ENCODE data around the gene IL22RA1. TPM values are rescaled to one million over a fixed set of nuclear protein-coding genes. Genes with fewer than 3 reads are reported as not detected.

Gene IL22RA1, protein sequence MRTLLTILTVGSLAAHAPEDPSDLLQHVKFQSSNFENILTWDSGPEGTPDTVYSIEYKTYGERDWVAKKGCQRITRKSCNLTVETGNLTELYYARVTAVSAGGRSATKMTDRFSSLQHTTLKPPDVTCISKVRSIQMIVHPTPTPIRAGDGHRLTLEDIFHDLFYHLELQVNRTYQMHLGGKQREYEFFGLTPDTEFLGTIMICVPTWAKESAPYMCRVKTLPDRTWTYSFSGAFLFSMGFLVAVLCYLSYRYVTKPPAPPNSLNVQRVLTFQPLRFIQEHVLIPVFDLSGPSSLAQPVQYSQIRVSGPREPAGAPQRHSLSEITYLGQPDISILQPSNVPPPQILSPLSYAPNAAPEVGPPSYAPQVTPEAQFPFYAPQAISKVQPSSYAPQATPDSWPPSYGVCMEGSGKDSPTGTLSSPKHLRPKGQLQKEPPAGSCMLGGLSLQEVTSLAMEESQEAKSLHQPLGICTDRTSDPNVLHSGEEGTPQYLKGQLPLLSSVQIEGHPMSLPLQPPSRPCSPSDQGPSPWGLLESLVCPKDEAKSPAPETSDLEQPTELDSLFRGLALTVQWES
- total RNA-seq = not detected in 2 replicates

DNA sequence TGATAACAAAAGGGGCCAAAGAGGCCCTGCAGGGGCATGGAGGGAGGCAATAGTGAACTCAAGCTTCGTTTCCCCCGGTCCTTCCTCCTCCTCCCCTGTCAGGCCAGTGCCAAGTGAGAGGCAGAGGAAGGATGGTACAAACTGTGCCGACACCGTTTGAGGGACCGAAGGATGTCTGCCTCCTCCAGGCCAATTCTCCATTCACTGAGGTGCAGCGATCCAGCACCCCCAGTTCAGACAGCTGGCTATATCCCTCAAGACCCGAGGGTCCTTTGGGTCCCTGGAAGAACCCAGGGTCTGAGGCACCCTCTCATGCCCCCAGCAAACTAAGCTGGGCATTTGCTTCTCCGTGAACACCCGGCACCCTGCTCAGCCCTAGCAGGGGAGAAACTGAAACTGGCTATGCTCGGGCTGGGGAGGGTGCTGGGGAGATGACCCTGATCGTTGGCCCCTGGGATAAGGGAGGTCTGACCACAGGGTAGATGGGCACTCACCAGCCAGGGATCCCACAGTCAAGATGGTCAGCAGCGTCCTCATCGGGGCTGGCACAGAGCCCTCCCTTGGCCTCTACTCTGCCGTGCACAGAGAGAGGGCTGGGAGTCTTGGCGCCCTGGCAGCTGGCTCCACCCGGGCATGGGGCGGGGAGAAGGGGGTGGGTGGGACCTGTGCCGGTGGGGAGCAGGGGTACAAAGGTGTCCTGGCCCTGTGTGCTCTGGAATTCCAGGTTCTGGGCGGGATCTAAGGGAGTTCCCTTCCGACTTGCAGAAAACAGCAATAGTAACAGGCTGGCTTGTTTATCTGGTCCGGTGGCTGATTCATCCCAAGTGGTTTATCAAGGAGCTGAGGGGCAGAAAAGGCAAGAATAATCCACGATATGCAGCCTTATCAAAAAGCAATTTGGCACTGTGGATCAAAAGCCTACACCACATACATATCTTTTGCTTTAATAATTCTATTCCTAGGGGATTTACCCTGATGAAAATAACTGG lies at the start of gene IL22RA1:
Gene IL22RA1 (minus strand): TSS at position 595 of the 989 bp plus-strand sequence. CDS start 58 bp downstream, at position 537.
- DNase-seq (ENCODE audit: low read depth in 2 of 2) = no peak

DNA sequence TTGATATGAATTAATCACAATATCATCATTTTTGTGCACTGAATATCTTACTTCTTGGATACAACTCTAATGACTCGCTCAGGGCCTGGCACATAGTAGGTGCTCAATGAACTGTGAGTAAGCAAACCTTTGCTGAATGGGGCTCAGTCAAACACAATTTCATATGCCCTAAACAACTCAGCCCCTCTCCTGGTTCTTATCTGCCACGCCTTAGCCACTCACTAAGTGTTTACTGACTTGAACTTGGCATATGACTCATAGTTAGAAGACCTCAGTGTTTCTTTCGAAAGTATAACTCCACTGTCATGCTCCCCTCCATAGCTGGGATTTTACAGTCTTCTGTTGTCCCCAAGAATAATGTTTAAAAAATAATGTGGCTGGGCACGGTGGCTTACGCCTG lies 48.9 kb upstream of the IL22RA1 start:
- peak in 1 of 2 donors; percentile 60 for DNase-seq (ENCODE audit: low read depth in 2 of 2)

DNA sequence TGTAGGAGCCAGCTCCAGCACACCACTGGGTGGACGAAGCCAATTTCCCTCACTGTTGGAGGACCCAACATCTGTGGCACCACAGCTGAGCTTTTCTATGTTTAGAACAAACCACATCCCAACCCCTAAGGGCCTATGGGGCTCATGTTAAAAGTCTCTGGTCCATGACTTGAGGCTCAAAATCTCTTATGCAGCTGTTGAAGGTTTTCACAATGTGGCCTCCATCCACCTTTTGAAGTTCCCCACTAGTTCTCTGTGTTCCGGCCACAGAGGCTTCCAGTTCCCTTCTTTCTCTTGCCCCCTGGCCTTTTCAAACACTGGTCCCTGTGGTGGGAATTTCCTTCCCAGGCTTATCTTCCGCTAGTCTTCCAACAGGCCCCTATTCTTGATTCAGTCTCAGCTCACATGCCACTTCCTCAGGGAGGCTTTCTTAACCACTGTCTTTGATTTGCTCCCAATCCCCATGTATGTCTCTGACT lies 48.1 kb upstream of the IL22RA1 start:
- no peak for DNase-seq (ENCODE audit: low read depth in 2 of 2)

DNA sequence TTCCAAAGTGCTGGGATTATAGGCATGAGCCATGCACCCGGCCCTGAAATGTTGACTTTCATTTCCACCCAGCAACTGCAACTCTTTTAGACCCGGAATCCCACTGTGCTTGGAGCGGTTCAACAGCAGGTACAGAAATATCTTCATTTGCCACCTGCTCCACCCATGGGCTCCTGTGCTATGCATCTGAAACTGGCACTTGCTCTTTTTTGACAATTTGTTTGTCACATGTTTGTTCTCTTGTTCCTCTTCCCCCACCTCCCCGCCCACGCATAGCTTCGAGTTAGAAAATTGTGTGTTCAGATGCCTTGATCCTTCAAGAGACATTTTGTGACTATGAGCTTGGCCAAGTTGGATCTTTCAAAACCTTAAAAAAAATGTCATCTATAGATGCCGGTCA lies 46.6 kb upstream of the IL22RA1 start:
- DNase-seq (ENCODE audit: low read depth in 2 of 2) = no peak

DNA sequence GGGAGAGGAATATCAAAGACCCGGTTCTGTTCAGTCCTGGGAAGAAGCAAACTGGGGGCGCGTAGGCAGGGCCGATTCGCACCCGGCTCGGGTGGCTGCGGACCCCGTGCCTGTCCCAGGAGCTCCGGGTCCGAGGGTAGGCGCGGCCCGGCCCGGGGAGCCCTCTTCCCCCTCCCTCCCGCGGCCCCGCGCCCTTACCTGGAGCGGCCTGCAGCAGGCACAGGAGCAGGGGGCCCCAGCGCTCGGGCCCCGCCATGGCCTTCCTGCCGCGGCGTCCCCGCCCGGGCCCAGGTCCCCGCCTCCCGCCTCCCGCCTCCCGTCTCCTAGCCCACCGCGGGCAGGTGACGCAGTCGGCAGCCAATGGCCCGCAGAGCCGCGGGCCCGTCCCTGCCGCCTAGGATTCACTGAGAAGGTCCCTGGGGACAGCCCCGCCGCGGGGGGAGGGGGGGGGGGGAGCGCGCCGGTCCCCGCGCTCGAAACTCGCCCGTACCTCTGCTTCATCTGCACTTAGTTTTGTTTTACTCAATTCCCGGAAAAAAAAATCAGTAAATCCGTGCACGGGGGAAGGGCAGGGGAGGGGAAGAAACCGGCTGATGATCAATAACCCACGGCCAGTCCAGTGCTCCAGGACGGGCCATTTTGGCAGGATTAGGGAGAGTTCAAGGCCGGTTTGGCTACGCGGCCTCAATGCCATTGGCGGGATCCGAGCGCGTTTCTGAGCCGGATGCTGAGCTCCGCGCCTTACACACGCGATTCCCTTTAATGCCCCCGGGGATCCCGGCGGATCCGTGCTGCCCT lies 44.3 kb upstream of the IL22RA1 start, which contains the start of gene IFNLR1:
Gene IFNLR1 (minus strand): TSS at position 297 of the 798 bp plus-strand sequence. CDS start 41 bp downstream, at position 256.
- no peak for DNase-seq (ENCODE audit: low read depth in 2 of 2)

DNA sequence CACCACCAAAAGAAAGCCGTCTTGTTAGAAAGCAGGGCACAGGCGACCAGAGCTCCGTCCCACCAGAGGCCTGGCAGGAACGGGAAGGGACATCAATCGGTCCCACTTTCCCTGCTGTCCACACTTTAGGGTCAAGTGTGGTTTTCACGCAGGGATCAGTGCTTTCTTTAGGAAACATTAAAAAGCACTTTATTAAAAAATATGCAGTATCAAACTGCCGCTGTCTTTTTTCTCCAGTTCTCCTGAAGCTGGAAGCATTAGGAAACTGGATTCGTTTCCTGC lies 43.7 kb upstream of the IL22RA1 start:
- DNase-seq (ENCODE audit: low read depth in 2 of 2) = no peak

DNA sequence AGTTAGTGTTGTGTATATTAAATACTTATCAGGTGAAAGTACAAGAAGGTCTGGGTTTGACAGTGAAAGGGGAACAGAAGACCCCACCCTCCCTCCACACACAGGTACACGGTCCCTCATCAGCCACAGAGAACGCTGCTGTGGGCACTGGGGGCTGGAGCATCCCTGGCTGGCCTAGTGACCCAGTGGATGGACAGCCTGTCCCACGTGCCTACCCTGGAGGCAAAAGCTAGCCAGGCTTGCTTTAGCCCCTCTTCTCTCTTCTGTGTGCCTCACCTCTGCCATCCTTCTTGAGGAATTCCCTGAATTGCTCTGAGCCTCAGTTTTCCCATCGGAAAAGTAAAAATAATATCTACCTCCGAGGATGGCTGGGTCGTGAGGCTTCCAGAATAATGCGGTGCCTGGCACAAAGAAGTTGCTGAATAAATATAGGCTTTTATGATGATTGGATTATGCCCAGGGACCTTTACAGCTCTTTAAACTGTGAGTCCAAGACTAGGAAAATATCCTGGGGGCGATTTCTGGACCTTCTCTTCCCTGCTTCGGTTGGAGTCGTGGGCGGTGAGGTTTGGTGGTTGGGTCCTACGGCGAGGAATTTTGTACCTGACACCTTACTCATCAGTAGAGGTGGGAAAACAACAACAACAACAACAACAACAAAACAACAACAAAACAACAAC lies 43.2 kb upstream of the IL22RA1 start:
- no peak for DNase-seq (ENCODE audit: low read depth in 2 of 2)

DNA sequence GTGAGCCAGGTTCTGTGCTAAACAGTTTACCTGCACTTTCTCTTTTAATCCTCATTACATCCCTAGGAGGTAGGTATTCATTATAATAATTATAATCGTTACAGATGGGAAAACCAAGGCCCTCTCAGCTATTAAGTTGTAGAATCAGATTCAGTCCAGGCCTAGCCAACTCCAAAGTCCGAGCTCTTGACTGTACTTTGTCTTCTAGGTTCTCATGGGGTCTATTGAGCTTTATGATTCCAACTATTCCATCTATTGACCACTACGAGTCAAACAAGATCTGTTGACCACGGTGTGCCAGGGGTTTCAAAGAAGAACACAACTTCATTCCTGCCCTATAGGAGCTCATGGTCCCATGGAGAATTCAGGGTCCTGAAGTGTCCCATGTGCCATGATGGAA lies 42.1 kb upstream of the IL22RA1 start:
- no peak for DNase-seq (ENCODE audit: low read depth in 2 of 2)

DNA sequence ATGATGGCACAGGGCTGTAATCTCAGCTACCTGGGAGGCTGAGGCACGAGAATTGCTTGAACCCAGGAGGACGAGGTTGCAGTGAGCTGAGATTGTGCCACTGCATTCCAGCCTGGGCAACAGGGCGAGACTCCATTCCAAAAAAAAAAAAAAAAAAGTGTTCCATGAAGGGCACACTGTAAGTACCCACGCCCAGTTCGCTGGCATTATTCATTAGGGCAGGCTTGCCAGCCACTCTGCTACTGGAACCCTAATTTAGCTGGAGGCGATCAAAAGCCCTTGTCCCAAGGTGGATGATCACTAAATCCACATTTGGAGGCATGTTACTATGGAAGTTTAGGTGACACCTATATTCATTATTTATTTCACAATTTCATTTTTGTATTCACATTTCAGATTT lies 39.1 kb upstream of the IL22RA1 start:
- no peak for DNase-seq (ENCODE audit: low read depth in 2 of 2)

DNA sequence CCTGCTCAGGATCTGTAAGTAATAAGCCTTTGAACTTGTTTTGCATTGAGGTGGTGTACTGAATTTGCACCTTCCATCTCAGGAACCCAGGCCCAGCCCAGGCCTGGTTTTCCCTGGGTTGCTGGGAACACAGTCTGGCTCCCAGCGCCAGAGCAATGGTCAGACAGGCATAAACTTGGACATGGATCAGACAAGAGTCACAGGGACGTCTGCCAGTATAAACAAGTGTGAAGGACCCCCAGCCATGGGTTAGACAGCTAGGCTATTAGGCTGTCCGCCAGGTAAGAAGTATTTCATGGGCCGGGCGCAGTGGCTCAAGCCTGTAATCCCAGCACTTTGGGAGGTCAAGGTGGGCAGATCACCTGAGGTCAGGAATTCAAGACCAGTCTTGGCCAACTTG lies 38.7 kb upstream of the IL22RA1 start:
- no peak for DNase-seq (ENCODE audit: low read depth in 2 of 2)

DNA sequence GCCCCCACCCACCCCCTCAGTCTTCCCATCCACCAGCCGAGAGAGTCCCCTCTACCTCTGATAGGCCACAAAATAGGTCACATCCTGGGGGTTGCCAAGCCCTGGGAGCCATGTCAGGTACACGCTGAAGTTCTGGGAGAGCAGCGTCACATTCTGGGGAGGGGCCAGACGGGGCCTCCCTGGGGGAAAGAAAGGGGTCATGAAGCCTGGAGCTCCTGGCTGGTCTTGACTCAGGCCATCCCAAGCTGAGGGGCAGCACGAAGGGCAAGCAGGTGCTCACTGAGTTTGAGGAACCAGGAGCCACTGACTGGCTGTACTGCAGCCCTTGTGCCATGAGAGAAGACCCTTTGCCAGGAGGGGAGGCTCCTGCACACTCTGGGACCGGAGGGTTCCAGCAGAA lies 37.7 kb upstream of the IL22RA1 start:
- no peak for DNase-seq (ENCODE audit: low read depth in 2 of 2)

DNA sequence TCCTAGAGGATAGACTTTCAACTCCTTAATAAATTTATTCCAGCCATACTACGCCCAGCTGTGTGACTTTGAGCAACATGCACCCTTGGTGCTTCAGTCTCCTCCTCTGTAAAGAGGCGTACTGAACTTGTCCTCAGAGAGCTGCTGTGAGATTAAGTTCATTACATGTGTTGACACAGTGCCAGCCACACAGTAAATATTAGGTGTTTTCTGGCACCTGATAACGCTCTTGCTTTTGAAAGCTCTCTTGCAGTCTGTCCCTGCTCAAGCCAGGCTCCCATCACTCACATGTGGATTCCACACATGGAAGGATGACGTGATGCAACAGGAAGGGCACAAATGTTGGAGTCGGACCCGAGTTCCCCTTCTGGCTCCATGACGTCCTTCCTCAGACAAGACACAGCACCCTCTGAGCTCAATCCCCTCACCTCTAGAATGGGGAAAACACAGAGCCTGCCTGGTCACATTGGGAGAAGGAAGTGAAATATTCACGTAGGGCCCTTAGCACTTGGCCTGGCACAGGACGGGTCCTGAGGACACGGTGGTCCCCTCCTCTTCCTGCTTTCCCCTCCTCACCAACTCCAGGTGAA lies 36.4 kb upstream of the IL22RA1 start:
- DNase-seq (ENCODE audit: low read depth in 2 of 2) = no peak

DNA sequence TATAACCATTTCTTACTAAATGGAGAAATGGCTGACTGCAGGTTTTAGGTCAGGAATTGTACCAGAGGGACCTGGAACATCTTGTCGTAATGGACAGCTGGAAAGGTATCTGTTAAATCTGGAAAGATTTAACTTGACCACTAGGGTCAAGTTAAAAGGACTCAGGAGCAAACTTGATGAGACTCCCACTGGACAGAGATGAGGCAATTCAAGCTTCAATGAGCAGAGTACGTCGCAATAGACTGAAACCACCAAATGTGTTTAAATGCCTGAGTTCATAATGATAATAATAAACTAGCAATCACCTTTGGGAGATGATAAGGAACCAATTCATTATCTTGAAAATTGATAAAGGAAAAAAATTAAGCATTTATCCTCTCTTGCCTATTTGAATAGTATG lies 35.5 kb upstream of the IL22RA1 start:
- DNase-seq (ENCODE audit: low read depth in 2 of 2) = no peak

DNA sequence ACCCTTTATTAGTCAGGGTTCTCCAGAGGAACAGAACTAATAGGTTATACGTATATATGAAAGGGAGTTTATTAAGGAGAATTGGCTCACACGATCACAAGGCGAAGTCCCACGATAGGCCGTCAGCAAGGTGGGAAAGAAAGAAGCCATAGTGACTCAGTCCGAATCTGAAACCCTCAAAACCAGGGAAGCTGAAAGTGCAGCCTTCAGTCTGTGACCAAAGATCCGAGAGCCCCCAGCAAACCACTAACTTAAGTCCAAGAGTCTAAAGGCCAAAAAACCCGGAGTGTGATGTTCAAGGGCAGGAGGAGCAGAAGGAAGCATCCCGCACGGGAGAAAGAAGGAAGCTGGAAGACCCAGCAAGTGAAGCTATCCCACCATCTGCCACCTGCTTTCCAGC lies 34.2 kb upstream of the IL22RA1 start:
- DNase-seq (ENCODE audit: low read depth in 2 of 2) = no peak

DNA sequence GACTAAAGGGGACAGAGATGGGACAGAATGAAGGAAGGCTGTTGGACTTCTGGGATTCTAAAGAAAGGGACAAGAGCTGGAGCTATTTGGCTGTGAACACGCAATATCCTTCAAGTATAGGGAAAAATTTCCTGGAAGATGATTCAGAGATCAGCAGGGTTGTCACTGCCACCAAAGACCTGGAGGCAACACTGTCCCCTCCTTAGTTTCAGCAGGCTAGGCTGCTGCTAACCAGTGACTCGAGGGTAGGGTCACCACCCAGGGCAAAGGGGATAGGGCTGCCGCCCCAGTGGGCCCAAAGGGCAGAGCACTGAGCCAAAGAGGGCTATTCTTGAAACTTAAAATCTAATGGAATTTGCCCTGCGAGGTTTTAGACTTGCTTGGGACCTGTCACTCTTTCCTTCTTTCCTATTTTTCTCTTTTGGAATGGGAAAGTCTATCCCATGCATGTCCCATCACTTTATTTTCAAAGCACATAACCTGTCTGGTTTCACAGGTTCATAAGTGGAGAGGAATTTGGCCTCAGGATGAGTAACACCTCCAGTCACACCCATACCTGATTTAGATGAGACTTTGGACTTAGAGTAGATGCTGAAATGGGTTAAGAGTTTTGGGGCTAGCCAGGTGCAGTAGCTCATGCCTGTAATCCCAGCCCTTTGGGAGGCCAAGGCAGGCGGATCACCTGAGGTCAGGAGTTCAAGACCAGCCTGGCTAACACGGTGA lies 32.3 kb upstream of the IL22RA1 start:
- DNase-seq (ENCODE audit: low read depth in 2 of 2) = no peak

DNA sequence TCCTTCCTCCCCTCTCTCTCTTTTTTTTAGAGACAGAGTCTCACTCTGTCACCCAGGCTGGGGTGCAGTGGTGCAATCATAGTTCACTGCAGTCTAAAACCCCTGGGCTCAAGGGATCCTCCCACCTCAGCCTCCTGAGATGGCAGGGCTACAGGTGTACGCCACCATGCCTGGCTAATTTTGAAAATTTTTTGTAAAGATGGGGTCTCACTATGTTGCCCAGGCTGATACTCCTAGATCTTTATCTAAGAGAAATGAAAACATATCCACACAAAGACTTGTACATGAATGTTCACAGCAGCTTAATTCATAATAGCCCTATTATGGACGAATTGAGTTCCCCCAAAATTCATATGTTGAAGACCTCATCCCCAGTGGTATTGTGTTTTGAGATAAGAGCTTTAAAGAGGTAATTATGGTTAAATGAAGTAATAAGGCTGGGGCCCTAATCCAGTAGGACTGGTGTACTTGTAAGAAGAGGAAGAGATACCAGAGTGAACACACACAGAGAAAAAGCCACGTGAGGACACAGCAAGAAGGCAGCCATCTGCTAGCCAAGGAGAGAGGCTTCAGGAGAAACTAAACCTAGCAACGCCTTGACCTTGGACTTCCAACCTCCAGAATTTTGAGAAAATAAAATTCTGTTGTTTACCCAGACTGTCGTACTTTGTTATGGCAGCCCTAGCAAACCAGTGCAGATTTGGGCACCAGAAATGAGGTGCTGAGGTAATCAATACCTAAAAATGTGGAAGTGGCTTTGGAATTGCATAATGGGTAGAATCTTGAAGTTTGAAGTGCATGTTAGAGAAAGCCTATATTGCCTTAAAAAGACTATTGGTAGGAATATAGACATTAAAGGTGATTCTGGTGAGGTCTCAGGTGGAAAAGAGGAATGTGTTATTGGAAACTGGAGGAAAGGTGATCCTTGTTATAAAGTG lies 31.0 kb upstream of the IL22RA1 start:
- DNase-seq (ENCODE audit: low read depth in 2 of 2) = no peak

DNA sequence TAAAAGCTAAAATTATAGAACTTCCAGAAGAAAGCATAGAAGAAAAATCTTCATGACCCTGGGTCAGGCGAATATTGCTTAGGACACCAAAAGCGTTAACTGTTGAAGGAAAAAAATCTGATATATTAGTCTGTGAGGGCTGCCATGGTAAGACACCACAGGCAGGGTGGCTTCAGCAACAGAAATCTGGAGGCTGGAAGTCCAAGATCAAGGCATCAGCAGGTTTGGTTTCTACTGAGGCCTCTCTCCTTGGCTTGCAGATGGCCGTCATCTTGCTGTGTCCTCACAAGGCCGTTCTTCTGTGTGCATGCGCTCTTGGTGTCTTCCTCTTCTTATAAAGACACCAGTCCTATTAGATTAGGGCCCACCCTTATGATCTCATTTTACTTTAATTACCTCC lies 29.7 kb upstream of the IL22RA1 start:
- no peak for DNase-seq (ENCODE audit: low read depth in 2 of 2)

DNA sequence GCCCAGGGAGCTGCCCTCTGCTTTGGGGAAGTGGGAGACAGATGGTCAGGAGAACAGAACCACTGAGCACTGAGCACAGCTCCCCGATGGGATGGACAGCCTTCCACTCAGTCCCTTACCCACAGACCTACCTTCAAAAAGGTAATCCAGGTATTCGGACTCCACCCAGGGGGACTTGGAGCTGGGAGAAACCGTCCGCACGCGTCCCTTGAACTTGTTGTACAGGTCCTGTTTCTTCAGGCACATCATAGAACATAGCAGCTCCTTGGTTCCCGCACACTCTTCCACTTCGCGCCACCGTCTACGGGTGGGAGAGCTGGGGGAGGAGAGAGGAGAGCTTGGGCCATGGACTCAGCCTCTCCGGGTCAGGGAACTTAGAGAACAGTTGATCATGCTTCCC lies 26.3 kb upstream of the IL22RA1 start:
- no peak for DNase-seq (ENCODE audit: low read depth in 2 of 2)

Data from lung microvascular endothelial cell (primary cell).